Uterus (tissue), 4 donors: ENCODE data around the gene DUSP10. TPM values are rescaled to one million over a fixed set of nuclear protein-coding genes. Genes with fewer than 3 reads are reported as not detected.
A peak's percentile ranks its signal among the peaks of the same experiment; 100 is the strongest.

Source experiments
- DNase-seq, 2 donors: peaks; one replicate each; pipeline ENCODE4 v3.0.0-alpha.2; 2019 to 2020
- H3K27ac ChIP-seq, 2 donors: fragments of 200-600 bp; sonication (generic); 1 replicate in 1 of 2; 2 replicates in 1 of 2; pipeline ENCODE4 v1.5.1; 2016 to 2018
- H3K27me3 ChIP-seq, 2 donors: fragments of 200-600 bp; sonication (generic); one replicate each; pipeline ENCODE4 v1.5.1; 2018 to 2019; ENCODE audit warnings: control low read depth in 1 of 2
- H3K36me3 ChIP-seq, 2 donors: fragments of 200-600 bp; sonication (generic); one replicate each; pipeline ENCODE4 v1.5.1; 2019; ENCODE audit warnings: control low read depth in 1 of 2
- H3K4me1 ChIP-seq, 2 donors: fragments of 200-600 bp; sonication (generic); one replicate each; pipeline ENCODE4 v1.5.1; 2018 to 2019; ENCODE audit warnings: control low read depth in 1 of 2
- H3K4me3 ChIP-seq, 2 donors: fragments of 200-600 bp; sonication (generic); 1 replicate in 1 of 2; 2 replicates in 1 of 2; pipeline ENCODE4 v1.5.1; 2018 to 2019; ENCODE audit warnings: mild to moderate bottlenecking in 1 of 2
- H3K9me3 ChIP-seq, 2 donors: fragments of 200-600 bp; sonication (generic); one replicate each; pipeline ENCODE4 v1.5.1; 2019; ENCODE audit warnings: control low read depth in 1 of 2
- CTCF ChIP-seq, 4 experiments: fragments of 200-600 bp in 2 of 4; fragments of 450-650 bp in 2 of 4; sonication (generic) in 2 of 4; IDR thresholded peaks; one replicate each; pipeline ENCODE4 v1.5.1; 2016 to 2019; ENCODE audit warnings: antibody characterized with exemption in 4 of 4, mild to moderate bottlenecking in 2 of 4, moderate library complexity in 1 of 4
- POLR2A ChIP-seq, 2 donors: fragments of 450-650 bp; IDR thresholded peaks; one replicate each; pipeline ENCODE4 v1.6.1; 2016; ENCODE audit warnings: antibody characterized with exemption in 2 of 2, mild to moderate bottlenecking in 1 of 2, moderate library complexity in 1 of 2
- intact Hi-C: fragments of 100-400 bp; cut with DNase I; formaldehyde crosslinking; loops from one replicate; pipeline ENCODE4 v1.15.1; 2023; ENCODE audit warnings: low total_unique reads
- total RNA-seq, 4 donors: library from RNA; depleted of rRNA in 3 of 4; stranded (reverse); fragments of >200 nt in 3 of 4; gene quantifications; one replicate each; pipeline versions ENCODE4 v1.1.0 to v1.2.4, GENCODE V29; 2014 to 2023
- donor health status: DM: yes; HTN: yes; CAD: no.

DUSP10 gene
- total RNA-seq, 4 donors from 2014 or later = 0.26 to 10.9 (median 5.5) TPM

GRCh38 chr1:221734187-221734586 lies 7.7 kb downstream of the DUSP10 start:
- no peak overlapping the region for H3K4me3 ChIP-seq
- H3K9me3 ChIP-seq = no peaks in the 10 kb centered on the region
- intact Hi-C loops = no loop called here
- H3K4me1 ChIP-seq = no peaks in the 10 kb centered on the region
- no peak for DNase-seq
- H3K36me3 ChIP-seq = no peaks in the 10 kb centered on the region
- TF ChIP-seq POLR2A (IDR thresholded peaks at IDR 0.05) (no peak), CTCF (IDR thresholded peaks at IDR 0.05) (no peak)
- H3K27me3 ChIP-seq = no peaks in the 10 kb centered on the region
- no peak overlapping the region for H3K27ac ChIP-seq

- intact Hi-C loops = no loop called here
- DNase-seq = no peak
- TF ChIP-seq CTCF (IDR thresholded peaks at IDR 0.05) = no peak
- TF ChIP-seq POLR2A (IDR thresholded peaks at IDR 0.05) = no peak
- Histone ChIP-seq H3K27ac (no peak overlapping the region), H3K4me1 (no peaks in the 10 kb centered on the region), H3K36me3 (no peaks in the 10 kb centered on the region), H3K27me3 (no peaks in the 10 kb centered on the region), H3K9me3 (no peaks in the 10 kb centered on the region), H3K4me3 (no peak overlapping the region)
Measured at GRCh38 chr1:221732052-221732451, 9.8 kb downstream of the DUSP10 start.

DNA sequence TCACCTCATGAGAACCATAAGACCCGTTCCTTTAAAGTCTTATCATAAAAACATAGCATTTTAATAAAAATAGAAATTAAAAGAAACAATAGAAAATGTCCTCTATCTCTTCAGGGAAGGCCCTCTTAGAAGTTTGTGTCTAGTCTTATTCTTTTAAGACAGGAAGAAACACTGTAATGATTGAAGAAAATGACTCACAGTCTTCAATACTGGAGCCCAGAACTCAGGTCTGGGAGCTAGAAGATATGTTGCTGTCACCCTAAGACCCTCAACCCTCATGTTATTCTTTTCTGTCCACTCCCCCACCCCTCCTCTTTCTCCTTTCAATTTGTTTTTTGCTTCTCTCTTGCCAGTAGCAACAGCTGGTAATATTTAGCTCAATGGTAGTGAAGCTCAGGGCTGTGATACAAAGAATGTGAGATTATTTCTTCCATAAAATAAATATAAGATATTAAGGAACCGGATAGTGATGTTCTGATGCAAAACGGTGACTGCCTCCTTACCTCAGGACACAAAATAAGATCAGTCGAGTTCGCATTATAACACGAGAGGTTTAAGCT lies 12.0 kb downstream of the DUSP10 start:
- H3K9me3 ChIP-seq = no peaks in the 10 kb centered on the region
- no peaks in the 10 kb centered on the region for H3K36me3 ChIP-seq
- no peak for DNase-seq
- H3K27ac ChIP-seq = peak overlapping the region in 1 of 2 donors; percentile 34
- no peak overlapping the region for H3K4me3 ChIP-seq
- intact Hi-C loops = no loop called here
- H3K27me3 ChIP-seq = no peaks in the 10 kb centered on the region
- no peak for TF ChIP-seq POLR2A (IDR thresholded peaks at IDR 0.05)
- no peaks in the 10 kb centered on the region for H3K4me1 ChIP-seq

DNA sequence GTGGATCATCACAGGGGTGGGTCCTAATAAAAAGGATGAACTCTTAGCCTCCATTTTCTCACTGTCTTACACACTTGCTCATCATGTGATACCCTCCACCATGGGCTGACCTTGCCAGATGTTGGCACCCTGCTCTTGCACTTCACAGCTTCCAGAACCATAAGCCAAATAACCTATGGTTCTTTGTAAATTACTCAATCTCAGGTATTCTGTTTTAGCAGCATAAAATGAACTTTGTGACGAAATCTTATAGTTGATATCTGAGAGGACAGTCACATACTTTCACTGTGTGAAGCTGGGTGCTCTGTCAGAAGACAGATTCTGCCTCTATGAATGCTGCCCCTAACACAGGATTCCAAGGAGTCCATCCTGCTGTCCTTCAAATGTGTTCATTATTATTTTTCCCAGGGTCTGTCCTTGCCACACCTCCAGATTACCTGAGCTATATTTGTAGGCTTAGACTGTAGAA lies 13.8 kb downstream of the DUSP10 start:
- no peak for DNase-seq
- intact Hi-C loops = no loop called here
- Histone ChIP-seq H3K4me3 (no peak overlapping the region), H3K27me3 (no peaks in the 10 kb centered on the region), H3K9me3 (no peaks in the 10 kb centered on the region), H3K27ac (no peak overlapping the region), H3K4me1 (no peaks in the 10 kb centered on the region), H3K36me3 (no peaks in the 10 kb centered on the region)
- TF ChIP-seq CTCF (IDR thresholded peaks at IDR 0.05) (no peak), POLR2A (IDR thresholded peaks at IDR 0.05) (no peak)

DNA sequence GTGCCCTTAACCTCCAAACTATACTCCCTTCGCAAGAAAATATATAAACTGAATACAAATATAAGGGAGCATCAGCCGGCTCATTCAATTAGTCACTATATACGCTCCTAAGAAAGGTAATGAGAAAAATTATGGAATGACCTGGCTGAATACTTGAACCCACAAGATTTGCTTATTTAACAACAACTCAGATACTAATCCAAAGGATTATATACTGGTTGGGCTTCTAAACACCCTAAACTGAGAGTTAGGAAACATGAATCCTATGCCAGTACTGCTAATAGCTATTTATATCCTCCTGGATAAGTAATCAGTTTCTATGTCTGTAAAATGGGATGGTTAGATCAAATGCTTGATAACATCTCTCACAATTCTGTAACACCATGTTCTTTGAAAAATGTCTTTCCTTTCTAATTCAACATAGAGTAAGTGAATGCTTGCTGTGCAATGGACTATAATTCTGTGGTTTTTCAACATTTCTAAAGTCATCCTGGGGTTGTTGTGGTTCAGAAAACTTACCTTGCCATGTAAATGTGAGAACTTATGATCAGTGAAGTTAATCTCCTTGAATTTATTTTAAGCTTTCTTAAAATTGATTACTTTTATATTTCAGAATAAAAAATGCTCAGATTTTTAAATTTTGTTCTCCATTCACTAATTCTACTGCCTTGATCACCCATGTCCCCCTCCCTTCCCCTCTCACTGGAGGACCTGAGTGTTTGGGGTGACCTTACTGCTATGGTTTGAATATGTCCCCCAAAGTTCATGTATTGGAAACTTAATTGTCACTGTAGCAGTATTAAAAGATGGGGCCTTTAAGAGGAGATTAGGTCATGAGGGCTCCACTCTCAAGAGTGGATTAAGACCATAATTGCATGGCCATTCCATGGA lies 14.5 kb downstream of the DUSP10 start:
- Histone ChIP-seq H3K9me3 (no peaks in the 10 kb centered on the region), H3K27me3 (no peaks in the 10 kb centered on the region), H3K27ac (no peak overlapping the region), H3K4me3 (no peak overlapping the region), H3K4me1 (no peaks in the 10 kb centered on the region), H3K36me3 (no peaks in the 10 kb centered on the region)
- TF ChIP-seq POLR2A (IDR thresholded peaks at IDR 0.05) (no peak), CTCF (IDR thresholded peaks at IDR 0.05) (no peak)
- intact Hi-C loops = no loop called here
- no peak for DNase-seq
